ENCODE measurements around the gene MOV10L1. TPM values are rescaled to one million over a fixed set of nuclear protein-coding genes. Genes with fewer than 3 reads are reported as not detected.

The MOV10L1 gene
- total and polyA plus RNA-seq, 2 donors (not counting 3 experiments of a cell fraction or from before 2014, with no cell fraction given) = 27.6 to 37.6 TPM

- ChIA-PET POLR2A (interaction anchor here (1.3 kb wide), 1 partner anchor 13 kb away, joined by 4 read pairs; no protein-coding TSS in a partner anchor), CTCF (no interaction called here)
- Histone ChIP-seq H3K4me1 (ENCODE audit: control insufficient read depth, extremely low read depth, insufficient read depth, low read length) (no peaks in the 10 kb centered on the region), H4K20me1 (replicated peaks; ENCODE audit: control insufficient read depth, extremely low read depth, insufficient read depth, low read length) (no peaks in the 10 kb centered on the region), H3K36me3 (ENCODE audit: control insufficient read depth in 2 of 2, extremely low read depth in 1 of 2, insufficient read depth in 2 of 2, low read length in 2 of 2) (peaks cover 29 to 32% of the 10 kb centered on the region in 2 experiments), H3K9ac (replicated peaks; ENCODE audit: extremely low read depth, insufficient read depth, low read length) (no peak overlapping the region), H3K27me3 (ENCODE audit: control insufficient read depth in 2 of 2, insufficient read depth in 2 of 2, low read length in 2 of 2) (no peaks in the 10 kb centered on the region), H3K4me3 (replicated peaks in 1 of 3; ENCODE audit: insufficient read depth in 1 of 3, low read depth in 1 of 3, low read length in 3 of 3) (no peak overlapping the region), H2AFZ (ENCODE audit: low read depth, low read length) (no peak overlapping the region), H3K9me1 (replicated peaks; ENCODE audit: control insufficient read depth, extremely low read depth, insufficient read depth, low read length) (no peaks in the 10 kb centered on the region), H3K27ac (ENCODE audit: insufficient read depth, low read depth, low read length) (no peak overlapping the region), H3K4me2 (ENCODE audit: insufficient read depth, low read length) (no peak overlapping the region), H3K79me2 (ENCODE audit: control insufficient read depth, insufficient read depth, low read length) (peaks cover 5% of the 10 kb centered on the region), H3K9me3 (replicated peaks; ENCODE audit: control insufficient read depth, insufficient read depth, low read length) (no peaks in the 10 kb centered on the region)
- BruUV-seq (replicated peaks) = no TSS peak
- DNase-seq (ENCODE audit: low read depth, low spot score) = no peak
- intact Hi-C loops (cut with micrococcal nuclease) = no loop called here
- TF ChIP-seq POLR2A (IDR thresholded peaks at IDR 0.05; ENCODE audit: low read depth, low read length) = no peak
- no peak for TF ChIP-seq MAX (IDR thresholded peaks at IDR 0.05; ENCODE audit: insufficient read depth, insufficient read length)
- no peak for TF ChIP-seq CTCF (IDR thresholded peaks at IDR 0.05; ENCODE audit: extremely low read depth in 1 of 2, insufficient read depth in 1 of 2, low read depth in 1 of 2, low read length in 2 of 2)
- TF ChIP-seq MYC (IDR thresholded peaks at IDR 0.05; ENCODE audit: low read depth, low read length) = no peak
- TF ChIP-seq EZH2 (IDR thresholded peaks at IDR 0.05; ENCODE audit: borderline replicate concordance, low read depth, low read length, severe bottlenecking) = no peak
- no peak for TF ChIP-seq GATA2 (IDR thresholded peaks at IDR 0.05; ENCODE audit: insufficient read depth, insufficient read length, low read depth, low read length)
- no peak for TF ChIP-seq POLR2AphosphoS5 (IDR thresholded peaks at IDR 0.05; ENCODE audit: insufficient read depth, low read depth, low read length)
- TF ChIP-seq FOS (IDR thresholded peaks at IDR 0.05; ENCODE audit: borderline replicate concordance, insufficient read depth, low read length) = no peak
- TF ChIP-seq JUN (IDR thresholded peaks at IDR 0.05; ENCODE audit: borderline replicate concordance, insufficient read depth, insufficient read length, low read depth) = no peak
- dilution Hi-C loops (cut with MboI; ENCODE audit: extremely low pct_ligation_motif_present, low sequenced_read_pairs) = no loop called here
- no peak for FAIRE-seq
Observed at GRCh38 chr22:50131894-50132293, 42.1 kb downstream of the MOV10L1 start.

Data from endothelial cell of umbilical vein (primary cell).